RKO (cell line): Measurements from ENCODE around the gene DRC7.
"Not testable (repeated sequence)": the region's sequence is repeated elsewhere in the genome, so short reads cannot be mapped to it uniquely, and the experiment has no call there.

Experiments used
- DNase-seq: peaks from one replicate; pipeline ENCODE4 v3.0.0-alpha.2; 2016; ENCODE audit warnings: low spot score

DRC7 gene

GRCh38 chr16:57735755-57736418 is 41.3 kb downstream of the DRC7 start, which contains the start of gene KATNB1:
TSS of gene KATNB1 (plus strand) at chr16:57735770. CDS start at chr16:57737244, 1,474 bp downstream.
- DNase-seq, result peak; percentile 57

- peak; percentile 87 for DNase-seq
Observed at GRCh38 chr16:57736419-57737351, 42.1 kb downstream of the DRC7 start.

- DNase-seq, result no peak
Observed at GRCh38 chr16:57738844-57739243, 44.2 kb downstream of the DRC7 start.

- DNase-seq, result no peak
Observed at GRCh38 chr16:57739756-57740422, 45.3 kb downstream of the DRC7 start.

- DNase-seq, result no peak
Observed at GRCh38 chr16:57740423-57741071, 45.9 kb downstream of the DRC7 start.

- no peak for DNase-seq
Observed at GRCh38 chr16:57741660-57742191, 47.1 kb downstream of the DRC7 start.

- no peak for DNase-seq
Observed at GRCh38 chr16:57742543-57742942, 47.9 kb downstream of the DRC7 start.

GRCh38 chr16:57743458-57743857 is 48.9 kb downstream of the DRC7 start:
- DNase-seq, result no peak

GRCh38 chr16:57743886-57744641 is 49.5 kb downstream of the DRC7 start:
- DNase-seq, result no peak

GRCh38 chr16:57744642-57744903 is 50.0 kb downstream of the DRC7 start:
- no peak for DNase-seq

GRCh38 chr16:57745768-57746167 is 51.2 kb downstream of the DRC7 start:
- DNase-seq, result no peak

- not testable (repeated sequence) for DNase-seq
Observed at GRCh38 chr16:57746316-57746715, 51.7 kb downstream of the DRC7 start.

GRCh38 chr16:57747091-57747490 is 52.5 kb downstream of the DRC7 start:
- no peak for DNase-seq

GRCh38 chr16:57747496-57747895 is 52.9 kb downstream of the DRC7 start:
- no peak for DNase-seq

- DNase-seq, result no peak
Observed at GRCh38 chr16:57747996-57748395, 53.4 kb downstream of the DRC7 start.

GRCh38 chr16:57748596-57748995 is 54.0 kb downstream of the DRC7 start:
- DNase-seq, result no peak

- no peak for DNase-seq
Observed at GRCh38 chr16:57749101-57749692, 54.6 kb downstream of the DRC7 start.

- no peak for DNase-seq
Observed at GRCh38 chr16:57749856-57750452, 55.3 kb downstream of the DRC7 start.

GRCh38 chr16:57750796-57751538 is 56.4 kb downstream of the DRC7 start:
- DNase-seq, result no peak
